Stimulated activated CD8-positive, alpha-beta memory T cell treated with anti-CD3 and anti-CD28 coated beads, Interleukin-7, amount 100 ng/mL, for 48 hours (primary cell): ENCODE measurements around the gene CDC42.

Experiments used
- DNase-seq, 2 donors: peaks; one replicate each; pipeline ENCODE4 v3.0.0-alpha.2; 2020; ENCODE audit warnings: low read depth in 1 of 2; ENCODE audit errors: extremely low read depth in 1 of 2

The CDC42 gene

GRCh38 chr1:22124592-22125229 is 72.2 kb downstream of the CDC42 start:
- no peak for DNase-seq

- no peak for DNase-seq
Measured at GRCh38 chr1:22126531-22126930, 74.0 kb downstream of the CDC42 start.

GRCh38 chr1:22127248-22127647 is 74.7 kb downstream of the CDC42 start:
- DNase-seq, result no peak

GRCh38 chr1:22127731-22128130 is 75.2 kb downstream of the CDC42 start:
- no peak for DNase-seq

GRCh38 chr1:22128392-22128791 is 75.9 kb downstream of the CDC42 start:
- DNase-seq, result no peak

- no peak for DNase-seq
Measured at GRCh38 chr1:22129501-22130117, 77.1 kb downstream of the CDC42 start.

- DNase-seq, result no peak
Measured at GRCh38 chr1:22131062-22131461, 78.6 kb downstream of the CDC42 start.

GRCh38 chr1:22131875-22132486 is 79.5 kb downstream of the CDC42 start:
- peak in 1 of 2 donors; percentile 33 for DNase-seq

- no peak for DNase-seq
Measured at GRCh38 chr1:22132517-22133235, 80.2 kb downstream of the CDC42 start.

- no peak for DNase-seq
Measured at GRCh38 chr1:22133247-22133930, 80.9 kb downstream of the CDC42 start.

- no peak for DNase-seq
Measured at GRCh38 chr1:22133931-22134324, 81.4 kb downstream of the CDC42 start.

- no peak for DNase-seq
Measured at GRCh38 chr1:22137004-22137720, 84.7 kb downstream of the CDC42 start.

GRCh38 chr1:22139066-22139594 is 86.6 kb downstream of the CDC42 start:
- no peak for DNase-seq

- no peak for DNase-seq
Measured at GRCh38 chr1:22139817-22140216, 87.3 kb downstream of the CDC42 start.
